Lower leg skin (tissue), 4 donors: Measurements from ENCODE around the gene GAS7. TPM values are rescaled to one million over a fixed set of nuclear protein-coding genes. Genes with fewer than 3 reads are reported as not detected.

ENCODE experiments used
- DNase-seq, 2 donors: peaks; one replicate each; pipeline ENCODE4 v3.0.0-alpha.2; 2019; ENCODE audit warnings: low spot score in 2 of 2
- H3K4me3 ChIP-seq: fragments of 200-600 bp; sonication (generic); 2 replicates; pipeline ENCODE4 v1.5.1; 2017; ENCODE audit warnings: mild to moderate bottlenecking, low read depth; ENCODE audit not compliant: poor library complexity, severe bottlenecking
- POLR2A ChIP-seq, 2 donors: fragments of 450-650 bp; IDR thresholded peaks; one replicate each; pipeline ENCODE4 v1.6.1; 2016 to 2017; ENCODE audit warnings: antibody characterized with exemption in 2 of 2, mild to moderate bottlenecking in 1 of 2, moderate library complexity in 1 of 2
- WGBS, 2 donors: methylation state at CpG; one replicate each; pipeline ENCODE4 v1.1.5; 2018; 5-methylcytosine and 5-hydroxymethylcytosine counted together
- intact Hi-C: fragments of 100-400 bp; cut with DNase I; formaldehyde crosslinking; loops from one replicate; pipeline ENCODE4 v1.15.0; 2023; ENCODE audit warnings: low total_unique reads
- total RNA-seq, 4 donors: library from RNA; depleted of rRNA; stranded (reverse); fragments of >200 nt; gene quantifications; one replicate each; pipeline ENCODE4 v1.1.0, GENCODE V29; 2016
- TF ChIP-seq, protein P1 (sequence below), 3 donors: fragments of 450-650 bp; IDR thresholded peaks; one replicate each; pipeline ENCODE4 v1.5.1; 2016; ENCODE audit warnings: antibody characterized with exemption in 3 of 3, mild to moderate bottlenecking in 3 of 3, moderate library complexity in 2 of 3

The GAS7 gene
- total RNA-seq, 4 donors from 2014 or later = 97.8 to 148 (median 117) TPM

- DNase-seq = no peak
- no peak for TF ChIP-seq POLR2A (IDR thresholded peaks at IDR 0.05)
- TF ChIP-seq, protein P1, sequence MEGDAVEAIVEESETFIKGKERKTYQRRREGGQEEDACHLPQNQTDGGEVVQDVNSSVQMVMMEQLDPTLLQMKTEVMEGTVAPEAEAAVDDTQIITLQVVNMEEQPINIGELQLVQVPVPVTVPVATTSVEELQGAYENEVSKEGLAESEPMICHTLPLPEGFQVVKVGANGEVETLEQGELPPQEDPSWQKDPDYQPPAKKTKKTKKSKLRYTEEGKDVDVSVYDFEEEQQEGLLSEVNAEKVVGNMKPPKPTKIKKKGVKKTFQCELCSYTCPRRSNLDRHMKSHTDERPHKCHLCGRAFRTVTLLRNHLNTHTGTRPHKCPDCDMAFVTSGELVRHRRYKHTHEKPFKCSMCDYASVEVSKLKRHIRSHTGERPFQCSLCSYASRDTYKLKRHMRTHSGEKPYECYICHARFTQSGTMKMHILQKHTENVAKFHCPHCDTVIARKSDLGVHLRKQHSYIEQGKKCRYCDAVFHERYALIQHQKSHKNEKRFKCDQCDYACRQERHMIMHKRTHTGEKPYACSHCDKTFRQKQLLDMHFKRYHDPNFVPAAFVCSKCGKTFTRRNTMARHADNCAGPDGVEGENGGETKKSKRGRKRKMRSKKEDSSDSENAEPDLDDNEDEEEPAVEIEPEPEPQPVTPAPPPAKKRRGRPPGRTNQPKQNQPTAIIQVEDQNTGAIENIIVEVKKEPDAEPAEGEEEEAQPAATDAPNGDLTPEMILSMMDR (IDR thresholded peaks at IDR 0.05) = no peak
- intact Hi-C loops = no loop called here
- no peak overlapping the region for H3K4me3 ChIP-seq
- WGBS, 2 donors = 69 to 70% methylated on average over 18 of the region's 18 CpGs
Observed at GRCh38 chr17:9912121-9913099, 286.0 kb downstream of the GAS7 start.

DNA sequence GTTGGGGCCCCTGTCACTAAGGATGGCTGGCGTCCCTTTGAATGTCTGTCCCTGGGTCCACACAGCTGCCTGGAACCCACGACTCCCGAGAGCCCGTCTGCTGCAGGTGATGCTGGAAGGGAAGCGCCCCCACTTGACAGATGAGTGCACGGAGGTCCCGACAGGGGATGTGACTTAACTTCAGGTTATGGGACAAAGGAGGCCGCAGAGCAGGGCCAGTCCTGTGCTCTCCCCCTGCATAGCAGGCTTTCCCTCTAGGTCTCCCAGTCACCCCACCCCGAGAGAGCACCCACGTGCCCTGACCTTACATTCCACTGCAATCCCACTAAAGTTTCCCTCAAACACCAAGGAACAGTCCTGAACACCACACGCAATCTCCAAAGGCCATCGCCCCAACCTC is 287.3 kb downstream of the GAS7 start:
- no peak for DNase-seq
- H3K4me3 ChIP-seq = no peak overlapping the region
- intact Hi-C loops = no loop called here
- TF ChIP-seq, protein P1 (IDR thresholded peaks at IDR 0.05) = no peak
- no peak for TF ChIP-seq POLR2A (IDR thresholded peaks at IDR 0.05)
- 79 to 87% methylated on average over 12 of the region's 12 CpGs for WGBS, 2 donors

DNA sequence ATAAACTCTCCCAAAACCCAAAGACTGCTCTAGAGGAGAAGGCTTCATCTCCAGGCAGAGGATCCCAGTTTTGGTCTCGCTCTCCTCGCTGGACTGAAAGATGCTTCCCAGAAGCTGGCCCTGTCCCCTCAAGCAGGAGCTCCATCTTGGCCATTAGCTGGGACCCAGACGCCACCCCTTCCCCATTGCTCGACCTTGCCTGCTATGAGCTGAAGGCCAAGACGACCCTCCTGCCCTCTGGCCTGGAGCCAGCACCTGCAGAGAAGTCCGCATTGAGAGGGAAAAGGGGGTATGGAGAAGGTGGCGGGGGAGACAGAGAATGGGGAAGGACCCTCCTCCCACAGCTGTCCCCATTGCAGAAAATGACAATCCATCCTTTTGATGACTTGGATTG is 289.8 kb downstream of the GAS7 start:
- WGBS, 2 donors = 72 to 78% methylated on average over 7 of the region's 7 CpGs
- TF ChIP-seq, protein P1 (IDR thresholded peaks at IDR 0.05) = no peak
- TF ChIP-seq POLR2A (IDR thresholded peaks at IDR 0.05) = no peak
- H3K4me3 ChIP-seq = no peak overlapping the region
- intact Hi-C loops = no loop called here
- no peak for DNase-seq

DNA sequence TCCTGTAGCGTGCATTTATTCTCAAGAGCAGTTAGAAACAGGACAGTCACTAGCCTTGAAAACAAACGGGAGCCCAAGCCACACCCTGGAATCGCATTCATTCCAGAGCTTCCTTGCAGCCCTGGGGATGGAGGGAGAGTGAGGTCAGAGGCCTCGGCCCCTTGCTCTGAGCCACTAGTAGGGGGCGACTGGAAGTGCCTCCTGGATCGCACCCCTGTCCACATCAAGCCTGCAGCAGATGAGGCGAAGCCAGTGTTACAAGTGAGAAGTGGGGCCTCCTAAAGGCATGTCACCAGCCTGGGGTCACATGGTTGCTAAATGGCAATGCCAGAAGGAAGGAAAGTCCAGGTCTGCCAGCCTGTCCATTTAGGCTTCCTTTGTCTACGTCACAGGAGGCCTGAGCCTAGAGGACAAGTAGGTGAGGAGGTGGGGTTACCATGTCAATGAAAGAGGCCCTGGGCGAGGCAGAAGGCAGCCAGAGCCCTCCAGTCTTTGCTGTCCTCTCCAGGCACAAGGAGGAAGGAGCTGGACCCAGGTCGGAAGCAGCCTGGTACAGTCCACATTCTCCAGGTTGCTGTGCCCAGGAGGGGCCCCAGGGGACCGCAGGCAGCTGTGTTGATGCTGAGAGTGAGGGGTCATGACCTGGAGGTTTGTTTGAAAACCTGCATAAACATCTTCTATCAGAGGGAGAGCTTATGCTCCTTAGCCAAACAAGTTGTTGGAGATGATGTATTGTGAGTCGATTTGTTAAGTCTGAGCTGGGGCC is 290.3 kb downstream of the GAS7 start:
- WGBS, 2 donors = 34 to 38% methylated on average over 12 of the region's 12 CpGs
- intact Hi-C loops = no loop called here

DNA sequence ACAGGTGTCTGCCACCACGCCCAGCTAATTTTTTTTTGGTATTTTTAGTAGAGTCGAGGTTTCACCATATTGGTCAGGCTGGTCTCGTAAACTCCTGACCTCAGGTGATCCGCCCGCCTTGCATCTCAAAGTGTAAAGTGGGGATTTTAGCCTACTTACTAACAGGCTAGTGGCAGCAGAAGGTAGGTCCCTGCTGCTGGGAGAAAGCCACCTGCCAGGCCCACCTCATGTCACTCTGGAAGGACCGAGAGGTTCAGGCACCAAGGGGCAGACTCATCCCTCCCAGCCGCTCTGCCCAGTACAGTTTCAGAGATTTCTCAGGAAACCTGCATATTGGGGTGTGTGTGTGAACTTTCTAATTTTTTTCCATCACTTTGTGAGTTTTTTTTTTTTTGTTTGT is 291.3 kb downstream of the GAS7 start:
- H3K4me3 ChIP-seq = no peak overlapping the region
- WGBS, 2 donors = 83 to 89% methylated on average over 7 of the region's 7 CpGs
- no peak for TF ChIP-seq POLR2A (IDR thresholded peaks at IDR 0.05)
- TF ChIP-seq, protein P1 (IDR thresholded peaks at IDR 0.05) = no peak
- DNase-seq = no peak
- intact Hi-C loops = no loop called here

More for the DNA sequence above, 290.3 kb downstream of the GAS7 start:
- no peak overlapping the region for H3K4me3 ChIP-seq
- DNase-seq = no peak
- no peak for TF ChIP-seq POLR2A (IDR thresholded peaks at IDR 0.05)
- TF ChIP-seq, protein P1 (IDR thresholded peaks at IDR 0.05) = no peak
